A549 treated with ZK216348 at 1 μM for 4 hours (cell line): ENCODE results near the gene RABL2A. TPM values are rescaled to one million over a fixed set of nuclear protein-coding genes. Genes with fewer than 3 reads are reported as not detected.

ENCODE experiments used
- total RNA-seq: library from RNA; stranded (reverse); fragments of 200-300 nt; extraction: Qiagen RNA extraction; gene quantifications from 5 replicates; pipeline ENCODE4 v1.2.3, GENCODE V29; 2022; ENCODE audit warnings: low read depth

RABL2A gene
- 8.5 to 10.6 TPM (median 10.0 TPM) in 5 replicates for total RNA-seq

DNA sequence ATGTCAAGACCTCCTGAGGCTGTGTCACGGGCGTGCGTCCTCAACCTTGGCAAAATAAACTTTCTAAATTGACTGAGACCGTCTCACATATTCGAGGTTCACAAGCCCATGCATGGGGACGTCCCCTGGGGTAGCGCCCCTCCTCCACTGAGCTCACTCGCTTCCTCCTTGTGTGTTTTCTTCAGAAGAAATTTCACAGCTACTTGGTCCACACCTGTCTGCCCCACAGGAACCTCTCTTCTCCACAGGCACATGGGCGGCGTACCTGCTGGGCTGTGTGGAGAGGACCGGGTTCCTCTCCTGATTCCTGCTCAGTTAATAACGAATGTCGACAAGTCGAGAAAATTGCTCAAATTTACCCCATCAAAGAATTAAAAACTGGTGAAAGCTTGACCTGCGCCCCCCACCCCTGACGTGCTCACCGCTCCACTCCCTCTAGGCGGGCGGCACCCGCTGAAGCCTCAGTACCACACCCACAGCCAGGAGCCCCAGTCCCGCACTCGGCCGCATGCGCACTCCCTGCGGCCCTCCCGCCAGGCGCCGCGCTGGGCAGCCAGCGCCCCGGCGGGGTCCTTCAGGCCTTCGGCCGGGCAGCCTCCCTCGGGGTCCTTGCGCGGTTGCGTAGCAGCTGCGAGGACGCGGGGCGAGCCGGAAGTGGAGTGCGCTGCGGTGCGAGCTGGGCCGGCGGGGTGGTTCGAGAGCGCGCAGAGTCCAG is at the start of gene RABL2A:
Gene RABL2A (plus strand): TSS at position 651 of the 715 bp plus-strand sequence. CDS start 1,341 bp downstream, outside the sequence.

Other genes with a start within 250 kb of the RABL2A start
- 37.4 to 57.1 TPM (median 39.4 TPM) in 5 replicates for gene ZNG1B, start 189.6 kb upstream of the RABL2A start, total RNA-seq
- 0.25 to 0.50 TPM (median 0.28 TPM) in 5 replicates for gene FOXD4L1, start 128.6 kb upstream of the RABL2A start, total RNA-seq
- 25.3 to 57.3 TPM (median 44.0 TPM) in 5 replicates for gene SLC35F5, start 129.4 kb downstream of the RABL2A start, total RNA-seq